ENCODE measurements around the gene TMED4. TPM values are rescaled to one million over a fixed set of nuclear protein-coding genes. Genes with fewer than 3 reads are reported as not detected.

The TMED4 gene
- polyA plus RNA-seq, 3 donors: 45.7 to 76.7 (median 49.0) TPM

DNA sequence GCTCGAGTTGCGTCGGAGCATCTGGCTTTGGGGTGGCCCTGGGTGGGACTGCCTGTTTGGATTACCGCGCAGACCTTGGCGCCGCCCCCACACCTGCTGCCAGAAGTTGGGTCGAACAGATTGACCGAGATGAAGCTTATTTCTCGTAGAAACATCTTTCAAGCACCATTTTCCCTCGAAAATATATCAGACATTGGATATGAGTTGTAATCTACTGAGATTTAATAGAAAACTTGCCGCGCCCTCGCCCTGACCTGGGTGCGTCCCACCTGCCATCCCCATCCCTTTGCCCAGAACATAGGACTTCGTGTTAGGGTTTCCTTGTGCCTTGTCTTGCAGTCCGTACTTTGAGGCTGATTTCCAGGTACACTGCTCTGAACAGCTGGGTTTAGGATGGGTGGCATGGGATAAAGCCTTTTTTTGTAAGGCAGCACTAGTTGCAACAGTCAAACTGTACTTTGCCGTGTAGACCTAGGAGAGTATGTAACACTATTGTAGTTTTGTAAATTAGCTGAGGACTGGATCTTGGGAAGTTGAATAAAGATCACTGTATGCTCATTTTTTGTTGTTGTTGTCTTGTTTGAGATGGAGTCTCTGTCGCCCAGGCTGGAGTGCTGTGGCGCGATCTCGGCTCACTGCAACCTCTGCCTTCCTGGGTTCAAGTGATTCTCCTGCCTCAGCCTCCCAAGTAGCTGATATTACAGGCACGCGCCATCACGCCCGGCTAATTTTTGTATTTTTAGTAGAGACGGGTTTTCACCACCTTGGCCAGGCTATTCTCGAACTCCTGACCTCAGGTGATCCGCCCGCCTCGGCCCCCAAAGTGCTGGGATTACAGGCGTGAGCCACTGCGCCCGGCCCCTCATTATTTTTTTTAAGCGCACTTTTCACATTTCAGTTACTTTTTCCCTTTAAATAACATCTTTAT lies 25.4 kb upstream of the TMED4 start:
- WGBS (ENCODE audit: insufficient coverage): 55% methylated on average over 12 of the region's 35 CpGs
- Mint-ChIP-seq H3K4me1 (peaks cover 45% of the 10 kb centered on the region), H3K27ac (peak overlapping the region; percentile 97 to 100 (median 99)), H3K4me3 (peak overlapping the region; percentile 84 to 97), H3K9me3 (peaks cover 0 to 2% (median 0%) of the 10 kb centered on the region in 7 donors), H3K36me3 (peaks cover 11% of the 10 kb centered on the region in 2 donors), H3K27me3 (ENCODE audit: low read depth in 3 of 3) (peaks cover 2 to 5% (median 4%) of the 10 kb centered on the region in 3 donors)
- peak overlapping the region; percentile 85 for H3K4me2 ChIP-seq (replicated peaks; ENCODE audit: extremely low read depth, low read length, poor library complexity, severe bottlenecking)
- intact Hi-C loops (cut with micrococcal nuclease): loop anchor here in 1 of 2 donors (5.0 kb wide), 1 partner anchor 35 kb away; no protein-coding TSS in a partner anchor
- H3K79me2 ChIP-seq (ENCODE audit: insufficient read depth, low read length): peaks cover 56% of the 10 kb centered on the region
- TF ChIP-seq, protein P1, sequence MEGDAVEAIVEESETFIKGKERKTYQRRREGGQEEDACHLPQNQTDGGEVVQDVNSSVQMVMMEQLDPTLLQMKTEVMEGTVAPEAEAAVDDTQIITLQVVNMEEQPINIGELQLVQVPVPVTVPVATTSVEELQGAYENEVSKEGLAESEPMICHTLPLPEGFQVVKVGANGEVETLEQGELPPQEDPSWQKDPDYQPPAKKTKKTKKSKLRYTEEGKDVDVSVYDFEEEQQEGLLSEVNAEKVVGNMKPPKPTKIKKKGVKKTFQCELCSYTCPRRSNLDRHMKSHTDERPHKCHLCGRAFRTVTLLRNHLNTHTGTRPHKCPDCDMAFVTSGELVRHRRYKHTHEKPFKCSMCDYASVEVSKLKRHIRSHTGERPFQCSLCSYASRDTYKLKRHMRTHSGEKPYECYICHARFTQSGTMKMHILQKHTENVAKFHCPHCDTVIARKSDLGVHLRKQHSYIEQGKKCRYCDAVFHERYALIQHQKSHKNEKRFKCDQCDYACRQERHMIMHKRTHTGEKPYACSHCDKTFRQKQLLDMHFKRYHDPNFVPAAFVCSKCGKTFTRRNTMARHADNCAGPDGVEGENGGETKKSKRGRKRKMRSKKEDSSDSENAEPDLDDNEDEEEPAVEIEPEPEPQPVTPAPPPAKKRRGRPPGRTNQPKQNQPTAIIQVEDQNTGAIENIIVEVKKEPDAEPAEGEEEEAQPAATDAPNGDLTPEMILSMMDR (IDR thresholded peaks at IDR 0.05): no peak
- no peaks in the 10 kb centered on the region for H3K9me3 ChIP-seq (replicated peaks in 1 of 2; ENCODE audit: control insufficient read depth in 1 of 2, insufficient read depth in 1 of 2, low read length in 2 of 2)
- H2AFZ ChIP-seq (ENCODE audit: insufficient read depth, low read depth, low read length, poor library complexity, severe bottlenecking): peak overlapping the region; percentile 16
- H4K20me1 ChIP-seq (ENCODE audit: insufficient read depth, low read length): no peaks in the 10 kb centered on the region
- H3K27ac ChIP-seq (ENCODE audit: low read depth in 1 of 2, low read length in 2 of 2): peak overlapping the region; percentile 90 to 96
- H3K36me3 ChIP-seq (replicated peaks in 1 of 2; ENCODE audit: control insufficient read depth in 1 of 2, insufficient read depth in 2 of 2, low read length in 2 of 2): no peaks in the 10 kb centered on the region
- peaks cover 0 to 4% of the 10 kb centered on the region in 2 donors for H3K27me3 ChIP-seq (ENCODE audit: control insufficient read depth in 2 of 2, insufficient read depth in 2 of 2, low read length in 2 of 2)
- H3K4me1 ChIP-seq (ENCODE audit: control insufficient read depth in 1 of 2, insufficient read depth in 2 of 2, low read length in 2 of 2): peaks cover 33 to 42% of the 10 kb centered on the region in 2 donors
- no peak for DNase-seq
- peak overlapping the region; percentile 63 to 87 (median 82) for H3K4me3 ChIP-seq (replicated peaks in 1 of 3; ENCODE audit: low read depth in 2 of 3, low read length in 3 of 3)
- H3K9ac ChIP-seq (ENCODE audit: insufficient read depth, low read length, poor library complexity, severe bottlenecking): peak overlapping the region; percentile 92

- peak within 1 kb of the TSS; percentile 85 for H3K4me2 ChIP-seq (replicated peaks; ENCODE audit: extremely low read depth, low read length, poor library complexity, severe bottlenecking)
- H3K27ac ChIP-seq (ENCODE audit: low read depth in 1 of 2, low read length in 2 of 2): peak within 1 kb of the TSS; percentile 90 to 96
- H3K9ac ChIP-seq (ENCODE audit: insufficient read depth, low read length, poor library complexity, severe bottlenecking): peak within 1 kb of the TSS; percentile 92
- peaks cover 33 to 42% of the 10 kb centered on the region in 2 donors for H3K4me1 ChIP-seq (ENCODE audit: control insufficient read depth in 1 of 2, insufficient read depth in 2 of 2, low read length in 2 of 2)
- TF ChIP-seq, protein P1 (IDR thresholded peaks at IDR 0.05): no peak
- peak within 1 kb of the TSS; percentile 98 to 100 (median 99) for H3K27ac Mint-ChIP-seq
- H3K9me3 ChIP-seq (replicated peaks in 1 of 2; ENCODE audit: control insufficient read depth in 1 of 2, insufficient read depth in 1 of 2, low read length in 2 of 2): no peaks in the 10 kb centered on the region
- peak within 1 kb of the TSS; percentile 66 for H2AFZ ChIP-seq (ENCODE audit: insufficient read depth, low read depth, low read length, poor library complexity, severe bottlenecking)
- peak within 1 kb of the TSS; percentile 63 to 87 (median 82) for H3K4me3 ChIP-seq (replicated peaks in 1 of 3; ENCODE audit: low read depth in 2 of 3, low read length in 3 of 3)
- H3K4me3 Mint-ChIP-seq: peak within 1 kb of the TSS; percentile 84 to 97
- under 1% methylated on average over 89 of the region's 93 CpGs for WGBS (ENCODE audit: insufficient coverage)
- H4K20me1 ChIP-seq (ENCODE audit: insufficient read depth, low read length): no peaks in the 10 kb centered on the region
- H3K79me2 ChIP-seq (ENCODE audit: insufficient read depth, low read length): peaks cover 47% of the 10 kb centered on the region
- peak; percentile 98 to 99 (median 99) for DNase-seq
- H3K4me1 Mint-ChIP-seq: peaks cover 40% of the 10 kb centered on the region
- H3K27me3 Mint-ChIP-seq (ENCODE audit: low read depth in 3 of 3): peaks cover 4 to 8% (median 5%) of the 10 kb centered on the region in 3 donors
- peaks cover 11% of the 10 kb centered on the region in 2 donors for H3K36me3 Mint-ChIP-seq
- peaks cover 0 to 8% of the 10 kb centered on the region in 2 donors for H3K27me3 ChIP-seq (ENCODE audit: control insufficient read depth in 2 of 2, insufficient read depth in 2 of 2, low read length in 2 of 2)
- intact Hi-C loops (cut with micrococcal nuclease): loop anchor here in 1 of 2 donors (5.0 kb wide), 1 partner anchor 36 kb away; no protein-coding TSS in a partner anchor
- peaks cover 0 to 2% (median 0%) of the 10 kb centered on the region in 7 donors for H3K9me3 Mint-ChIP-seq
- no peaks in the 10 kb centered on the region for H3K36me3 ChIP-seq (replicated peaks in 1 of 2; ENCODE audit: control insufficient read depth in 1 of 2, insufficient read depth in 2 of 2, low read length in 2 of 2)
Measured at GRCh38 chr7:44606341-44607140, 24.5 kb upstream of the TMED4 start, which contains the start of gene OGDH. Gene OGDH (plus strand): TSS chr7:44606627. CDS start chr7:44624344, 17,717 bp downstream.

All from CD14-positive monocyte (primary cell).